ENCODE data around the gene MACF1. TPM values are rescaled to one million over a fixed set of nuclear protein-coding genes. Genes with fewer than 3 reads are reported as not detected.
"Not testable (repeated sequence)": the region's sequence is repeated elsewhere in the genome, so short reads cannot be mapped to it uniquely, and the experiment has no call there.

The MACF1 gene
- total RNA-seq, 4 donors from 2014 or later = 421 to 942 (median 545) TPM

- no peak for TF ChIP-seq POLR2A (IDR thresholded peaks at IDR 0.05)
- no peak for TF ChIP-seq POLR2AphosphoS5 (IDR thresholded peaks at IDR 0.05)
- TF ChIP-seq CTCF (IDR thresholded peaks at IDR 0.05) = no peak
- TF ChIP-seq EP300 (IDR thresholded peaks at IDR 0.05) = no peak
- Histone ChIP-seq H3K27ac (no peak overlapping the region), H3K9me3 (no peaks in the 10 kb centered on the region), H3K27me3 (peaks cover 28% of the 10 kb centered on the region), H3K4me3 (no peak overlapping the region), H3K36me3 (peaks cover 30% of the 10 kb centered on the region), H3K4me1 (peaks cover 15% of the 10 kb centered on the region)
- WGBS = 65% methylated on average over 7 of the region's 7 CpGs
- DNase-seq (ENCODE audit: low spot score in 2 of 2) = no peak
Measured at GRCh38 chr1:39488793-39489566, 284.5 kb downstream of the MACF1 start.

GRCh38 chr1:39489567-39490239 lies 285.2 kb downstream of the MACF1 start:
- Histone ChIP-seq H3K4me1 (peaks cover 15% of the 10 kb centered on the region), H3K9me3 (no peaks in the 10 kb centered on the region), H3K4me3 (no peak overlapping the region), H3K36me3 (peaks cover 25% of the 10 kb centered on the region), H3K27me3 (peaks cover 28% of the 10 kb centered on the region), H3K27ac (no peak overlapping the region)
- WGBS = 68% methylated on average over 13 of the region's 13 CpGs
- TF ChIP-seq CTCF (IDR thresholded peaks at IDR 0.05) (no peak), POLR2AphosphoS5 (IDR thresholded peaks at IDR 0.05) (no peak), EP300 (IDR thresholded peaks at IDR 0.05) (no peak), POLR2A (IDR thresholded peaks at IDR 0.05) (no peak)
- DNase-seq (ENCODE audit: low spot score in 2 of 2) = no peak

- DNase-seq (ENCODE audit: low spot score in 2 of 2) = no peak
- WGBS = 39% methylated on average over 13 of the region's 32 CpGs
Measured at GRCh38 chr1:39490596-39491145, 286.2 kb downstream of the MACF1 start.

GRCh38 chr1:39491146-39491921 lies 286.8 kb downstream of the MACF1 start, which contains the start of gene BMP8A:
Gene BMP8A (plus strand): TSS chr1:39491636. CDS start chr1:39491992, 356 bp downstream.
- Histone ChIP-seq H3K27ac (no peak within 1 kb of the TSS), H3K36me3 (peaks cover 9% of the 10 kb centered on the region), H3K4me3 (peak within 1 kb of the TSS; percentile 49), H3K9me3 (no peaks in the 10 kb centered on the region), H3K4me1 (peaks cover 15% of the 10 kb centered on the region), H3K27me3 (peaks cover 28% of the 10 kb centered on the region)
- TF ChIP-seq CTCF (IDR thresholded peaks at IDR 0.05) = no peak
- TF ChIP-seq POLR2AphosphoS5 (IDR thresholded peaks at IDR 0.05) = no peak
- TF ChIP-seq EP300 (IDR thresholded peaks at IDR 0.05) = no peak
- TF ChIP-seq POLR2A (IDR thresholded peaks at IDR 0.05) = no peak
- no peak for DNase-seq (ENCODE audit: low spot score in 2 of 2)
- WGBS = under 1% methylated on average over 22 of the region's 112 CpGs

More at GRCh38 chr1:39490596-39491145, 286.2 kb downstream of the MACF1 start:
- Histone ChIP-seq H3K4me1 (peaks cover 15% of the 10 kb centered on the region), H3K36me3 (peaks cover 15% of the 10 kb centered on the region), H3K27ac (no peak overlapping the region), H3K9me3 (no peaks in the 10 kb centered on the region), H3K27me3 (peaks cover 28% of the 10 kb centered on the region), H3K4me3 (peak overlapping the region; percentile 49)
- no peak for TF ChIP-seq POLR2A (IDR thresholded peaks at IDR 0.05)
- TF ChIP-seq CTCF (IDR thresholded peaks at IDR 0.05) = no peak
- no peak for TF ChIP-seq EP300 (IDR thresholded peaks at IDR 0.05)
- TF ChIP-seq POLR2AphosphoS5 (IDR thresholded peaks at IDR 0.05) = no peak

- not testable (repeated sequence) for H3K9me3 ChIP-seq; DNase-seq (ENCODE audit: low spot score in 2 of 2); H3K36me3 ChIP-seq; H3K27ac ChIP-seq
- Histone ChIP-seq H3K4me3 (peak overlapping the region; percentile 49), H3K27me3 (peaks cover 29% of the 10 kb centered on the region), H3K4me1 (peaks cover 15% of the 10 kb centered on the region)
- 63% methylated on average over 13 of the region's 67 CpGs for WGBS
Measured at GRCh38 chr1:39492118-39493042, 287.9 kb downstream of the MACF1 start.

- not testable (repeated sequence) for H3K27ac ChIP-seq; H3K36me3 ChIP-seq; H3K4me3 ChIP-seq; DNase-seq (ENCODE audit: low spot score in 2 of 2); H3K9me3 ChIP-seq
- H3K27me3 ChIP-seq = peaks cover 31% of the 10 kb centered on the region
- peaks cover 15% of the 10 kb centered on the region for H3K4me1 ChIP-seq
- 96% methylated on average over 8 of the region's 13 CpGs for WGBS
Measured at GRCh38 chr1:39493043-39493810, 288.7 kb downstream of the MACF1 start.
